Astrocyte of the cerebellum (primary cell): Measurements from ENCODE around the gene PRKN.

Experiments used
- DNase-seq: peaks from one replicate; pipeline ENCODE4 v3.0.0-alpha.2; 2011; ENCODE audit warnings: low read depth
- H3K4me3 ChIP-seq: 2 replicates; pipeline ENCODE4 v1.5.1; 2011; ENCODE audit warnings: mild to moderate bottlenecking, low read depth, low read length, moderate library complexity
- CTCF ChIP-seq: IDR thresholded peaks from 2 replicates; pipeline ENCODE4 v1.5.1; 2012; ENCODE audit warnings: low read length, low read depth, moderate library complexity, mild to moderate bottlenecking; ENCODE audit errors: missing control alignments
- in situ Hi-C: cut with HindIII; loops from 2 replicates; pipeline ENCODE4 v1.10.0; 2017; ENCODE audit warnings: low sequenced_read_pairs

The PRKN gene

GRCh38 chr6:162700966-162701365 is 26.6 kb downstream of the PRKN start:
- in situ Hi-C loops, result no loop called here

GRCh38 chr6:162699961-162700360 is 27.6 kb downstream of the PRKN start:
- no peak for TF ChIP-seq CTCF
- no peak overlapping the region for H3K4me3 ChIP-seq
- DNase-seq, result no peak
- in situ Hi-C loops, result no loop called here

More at GRCh38 chr6:162700966-162701365, 26.6 kb downstream of the PRKN start:
- no peak for TF ChIP-seq CTCF
- no peak for DNase-seq
- H3K4me3 ChIP-seq, result no peak overlapping the region

GRCh38 chr6:162698440-162698839 is 29.1 kb downstream of the PRKN start:
- in situ Hi-C loops, result no loop called here
- H3K4me3 ChIP-seq, result no peak overlapping the region
- DNase-seq, result no peak
- TF ChIP-seq CTCF, result no peak

- no peak for TF ChIP-seq CTCF
- DNase-seq, result no peak
- in situ Hi-C loops, result no loop called here
- H3K4me3 ChIP-seq, result no peak overlapping the region
These were observed 29.6 kb downstream of the PRKN start for GRCh38 chr6:162697872-162698403.

GRCh38 chr6:162690158-162690557 is 37.4 kb downstream of the PRKN start:
- no peak overlapping the region for H3K4me3 ChIP-seq
- no peak for DNase-seq
- in situ Hi-C loops, result no loop called here
- no peak for TF ChIP-seq CTCF

- H3K4me3 ChIP-seq, result no peak overlapping the region
- DNase-seq, result no peak
- in situ Hi-C loops, result no loop called here
- TF ChIP-seq CTCF, result no peak
These were observed 38.7 kb downstream of the PRKN start for GRCh38 chr6:162688751-162689345.
